ENCODE data around the gene C1QA.

GRCh38 chr1:22662318-22662717 lies 25.9 kb downstream of the C1QA start:
- TF ChIP-seq CTCF (IDR thresholded peaks at IDR 0.05), result no peak
- no peak for TF ChIP-seq POLR2A (IDR thresholded peaks at IDR 0.05)
